Measurements from ENCODE around the gene GOLIM4. TPM values are rescaled to one million over a fixed set of nuclear protein-coding genes. Genes with fewer than 3 reads are reported as not detected.
A peak's percentile ranks its signal among the peaks of the same experiment; 100 is the strongest.

The GOLIM4 gene
- total RNA-seq, 1 experiment from 2014 or later: 25.3 TPM

DNA sequence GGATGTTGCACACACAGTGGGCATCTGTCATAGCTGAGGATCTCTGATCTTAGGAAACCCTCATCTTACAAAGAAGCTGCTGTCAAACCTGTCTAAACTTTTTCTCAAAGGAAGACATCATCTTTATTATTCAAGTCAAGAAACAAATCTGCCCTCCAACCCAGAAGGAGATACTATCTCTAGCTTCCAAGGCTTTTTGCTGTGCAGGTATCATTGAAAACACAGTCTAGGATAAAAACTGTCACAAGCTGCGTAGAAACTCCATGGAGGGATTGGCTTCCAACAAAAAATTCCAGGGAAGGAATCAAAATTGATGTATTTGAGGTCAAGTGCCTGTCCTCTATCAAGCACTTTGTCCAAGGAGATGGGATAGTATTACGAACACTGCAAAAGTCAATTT lies 89.1 kb downstream of the GOLIM4 start:
- no peaks in the 10 kb centered on the region for H3K9me3 ChIP-seq (ENCODE audit: low read length)
- H3K79me2 ChIP-seq (ENCODE audit: low read length): no peaks in the 10 kb centered on the region
- peaks cover 3% of the 10 kb centered on the region; the same call in 1 of the 2 replicates for H3K4me1 ChIP-seq (ENCODE audit: insufficient read depth, low read length)
- no peaks in the 10 kb centered on the region for H3K9me2 ChIP-seq (replicated peaks; ENCODE audit: low read length)
- H3K9ac ChIP-seq (ENCODE audit: low read length): no peak overlapping the region
- no TSS peak for BruUV-seq (replicated peaks)
- H3K4me2 ChIP-seq (ENCODE audit: low read length): no peak overlapping the region
- no peaks in the 10 kb centered on the region for H3K27me3 ChIP-seq (ENCODE audit: low read length)
- H3K27ac ChIP-seq (ENCODE audit: low read length): no peak overlapping the region
- intact Hi-C loops (cut with micrococcal nuclease): no loop called here
- ATAC-seq: no peak
- no peak overlapping the region for H3K4me3 ChIP-seq (ENCODE audit: low read length)
- H2AFZ ChIP-seq (ENCODE audit: low read length): no peak overlapping the region
- DNase-seq: no peak
- H3F3A ChIP-seq (ENCODE audit: low read length, unreplicated experiment): no peaks in the 10 kb centered on the region
- H4K20me1 ChIP-seq (ENCODE audit: low read length): no peaks in the 10 kb centered on the region
- ChIA-PET CTCF (no interaction called here), POLR2A (ENCODE audit: unreplicated experiment) (no interaction called here)
- H3K36me3 ChIP-seq (ENCODE audit: low read depth, low read length): peaks cover 6% of the 10 kb centered on the region
- TF ChIP-seq EZH2phosphoT487 (IDR thresholded peaks at IDR 0.05; ENCODE audit: borderline replicate concordance, low read length) (no peak), EZH2 (IDR thresholded peaks at IDR 0.05; ENCODE audit: low read length, unreplicated experiment) (no peak)
- TF ChIP-seq, protein P1, sequence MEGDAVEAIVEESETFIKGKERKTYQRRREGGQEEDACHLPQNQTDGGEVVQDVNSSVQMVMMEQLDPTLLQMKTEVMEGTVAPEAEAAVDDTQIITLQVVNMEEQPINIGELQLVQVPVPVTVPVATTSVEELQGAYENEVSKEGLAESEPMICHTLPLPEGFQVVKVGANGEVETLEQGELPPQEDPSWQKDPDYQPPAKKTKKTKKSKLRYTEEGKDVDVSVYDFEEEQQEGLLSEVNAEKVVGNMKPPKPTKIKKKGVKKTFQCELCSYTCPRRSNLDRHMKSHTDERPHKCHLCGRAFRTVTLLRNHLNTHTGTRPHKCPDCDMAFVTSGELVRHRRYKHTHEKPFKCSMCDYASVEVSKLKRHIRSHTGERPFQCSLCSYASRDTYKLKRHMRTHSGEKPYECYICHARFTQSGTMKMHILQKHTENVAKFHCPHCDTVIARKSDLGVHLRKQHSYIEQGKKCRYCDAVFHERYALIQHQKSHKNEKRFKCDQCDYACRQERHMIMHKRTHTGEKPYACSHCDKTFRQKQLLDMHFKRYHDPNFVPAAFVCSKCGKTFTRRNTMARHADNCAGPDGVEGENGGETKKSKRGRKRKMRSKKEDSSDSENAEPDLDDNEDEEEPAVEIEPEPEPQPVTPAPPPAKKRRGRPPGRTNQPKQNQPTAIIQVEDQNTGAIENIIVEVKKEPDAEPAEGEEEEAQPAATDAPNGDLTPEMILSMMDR (conservative IDR thresholded peaks at IDR 0.05; ENCODE audit: low read depth, low read length): no peak

DNA sequence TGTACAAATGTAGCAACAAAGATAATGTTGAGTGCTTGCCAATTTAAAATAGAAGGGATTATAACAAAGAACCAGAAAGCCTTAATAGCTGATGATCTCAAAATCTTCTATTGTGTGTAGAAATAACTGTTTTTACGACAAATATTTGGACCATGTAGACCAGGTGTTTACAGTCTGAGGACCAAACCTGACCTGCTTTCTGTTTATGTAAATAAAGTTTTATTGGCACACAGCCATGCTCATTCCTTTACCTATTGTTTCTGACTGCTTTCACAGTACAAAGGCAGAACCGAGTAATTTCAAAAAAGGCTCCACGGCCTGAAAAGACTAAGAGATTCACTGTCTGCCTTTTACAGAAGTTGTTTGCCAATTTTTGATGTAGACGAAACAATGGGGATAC lies 91.8 kb downstream of the GOLIM4 start:
- peaks cover 3% of the 10 kb centered on the region; the same call in 1 of the 2 replicates for H3K4me1 ChIP-seq (ENCODE audit: insufficient read depth, low read length)
- BruUV-seq (replicated peaks): no TSS peak
- POLR2A ChIA-PET (ENCODE audit: unreplicated experiment): no interaction called here
- H3K79me2 ChIP-seq (ENCODE audit: low read length): no peaks in the 10 kb centered on the region
- H4K20me1 ChIP-seq (ENCODE audit: low read length): no peaks in the 10 kb centered on the region
- intact Hi-C loops (cut with micrococcal nuclease): loop anchor here (2.0 kb wide), 1 partner anchor 63 kb away; no protein-coding TSS in a partner anchor
- no peaks in the 10 kb centered on the region for H3K9me3 ChIP-seq (ENCODE audit: low read length)
- H3K4me3 ChIP-seq (ENCODE audit: low read length): no peak overlapping the region
- no peaks in the 10 kb centered on the region for H3K27me3 ChIP-seq (ENCODE audit: low read length)
- CTCF ChIA-PET: no interaction called here
- no peak overlapping the region for H3K9ac ChIP-seq (ENCODE audit: low read length)
- H3K9me2 ChIP-seq (replicated peaks; ENCODE audit: low read length): no peaks in the 10 kb centered on the region
- TF ChIP-seq EZH2phosphoT487 (IDR thresholded peaks at IDR 0.05; ENCODE audit: borderline replicate concordance, low read length): no peak
- no peak for TF ChIP-seq EZH2 (IDR thresholded peaks at IDR 0.05; ENCODE audit: low read length, unreplicated experiment)
- TF ChIP-seq, protein P1 (conservative IDR thresholded peaks at IDR 0.05; ENCODE audit: low read depth, low read length): no peak
- ATAC-seq (no peak), DNase-seq (no peak)
- H3K36me3 ChIP-seq (ENCODE audit: low read depth, low read length): no peaks in the 10 kb centered on the region
- no peak overlapping the region for H3K4me2 ChIP-seq (ENCODE audit: low read length)
- H3K27ac ChIP-seq (ENCODE audit: low read length): no peak overlapping the region
- H3F3A ChIP-seq (ENCODE audit: low read length, unreplicated experiment): no peaks in the 10 kb centered on the region
- no peak overlapping the region for H2AFZ ChIP-seq (ENCODE audit: low read length)

DNA sequence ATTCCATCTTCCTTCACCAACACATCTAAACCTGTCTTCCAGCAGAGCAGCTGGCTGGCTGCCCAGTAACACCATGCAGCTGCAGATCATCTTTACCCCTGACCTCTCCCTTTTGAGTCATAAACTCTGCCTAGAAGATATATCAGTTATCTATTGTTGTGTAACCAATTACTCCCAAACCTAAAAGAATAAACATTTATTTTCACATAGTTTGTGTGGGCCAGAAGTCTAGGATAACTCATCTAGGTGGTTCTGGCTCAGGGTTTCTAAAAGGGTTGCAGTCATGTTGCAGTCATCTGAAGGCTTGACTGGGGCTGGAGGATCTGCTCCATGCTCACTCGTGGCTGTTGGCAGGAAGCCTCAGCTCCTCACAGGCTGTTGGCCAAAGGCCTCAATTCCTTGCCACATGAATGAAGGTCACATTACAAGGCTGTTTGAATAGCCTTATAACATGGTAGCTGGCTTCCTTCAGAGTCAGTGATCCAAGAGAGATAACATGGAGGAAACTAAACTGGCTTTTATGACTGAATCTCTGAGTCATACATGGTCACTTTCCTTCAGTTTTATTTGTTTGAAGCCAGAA lies 92.8 kb downstream of the GOLIM4 start:
- H3K27me3 ChIP-seq (ENCODE audit: low read length): no peaks in the 10 kb centered on the region
- no TSS peak for BruUV-seq (replicated peaks)
- no peak overlapping the region for H3K4me2 ChIP-seq (ENCODE audit: low read length)
- H2AFZ ChIP-seq (ENCODE audit: low read length): no peak overlapping the region
- DNase-seq: peak; percentile 80
- H3K79me2 ChIP-seq (ENCODE audit: low read length): no peaks in the 10 kb centered on the region
- peaks cover 3% of the 10 kb centered on the region; the same call in 1 of the 2 replicates for H3K4me1 ChIP-seq (ENCODE audit: insufficient read depth, low read length)
- ChIA-PET CTCF (no interaction called here), POLR2A (ENCODE audit: unreplicated experiment) (no interaction called here)
- intact Hi-C loops (cut with micrococcal nuclease): loop anchor here (2.0 kb wide), 1 partner anchor 62 kb away; no protein-coding TSS in a partner anchor
- TF ChIP-seq EZH2 (IDR thresholded peaks at IDR 0.05; ENCODE audit: low read length, unreplicated experiment): no peak
- TF ChIP-seq, protein P1 (conservative IDR thresholded peaks at IDR 0.05; ENCODE audit: low read depth, low read length): no peak
- TF ChIP-seq EZH2phosphoT487 (IDR thresholded peaks at IDR 0.05; ENCODE audit: borderline replicate concordance, low read length): 0 out of 2 replicates have a peak, but pooled peaks have one; percentile 39
- no peaks in the 10 kb centered on the region for H3K9me2 ChIP-seq (replicated peaks; ENCODE audit: low read length)
- H3K9me3 ChIP-seq (ENCODE audit: low read length): no peaks in the 10 kb centered on the region
- H3F3A ChIP-seq (ENCODE audit: low read length, unreplicated experiment): no peaks in the 10 kb centered on the region
- no peak overlapping the region for H3K4me3 ChIP-seq (ENCODE audit: low read length)
- ATAC-seq: peak; percentile 91
- H3K27ac ChIP-seq (ENCODE audit: low read length): peak overlapping the region; percentile 17; the same call in 1 of the 2 replicates
- no peak overlapping the region for H3K9ac ChIP-seq (ENCODE audit: low read length)
- H3K36me3 ChIP-seq (ENCODE audit: low read depth, low read length): no peaks in the 10 kb centered on the region
- no peaks in the 10 kb centered on the region for H4K20me1 ChIP-seq (ENCODE audit: low read length)
